ENCODE measurements around the gene EFCAB13. TPM values are rescaled to one million over a fixed set of nuclear protein-coding genes. Genes with fewer than 3 reads are reported as not detected.

EFCAB13 gene
- total RNA-seq, 2 donors from 2014 or later, result 4.3 to 8.9 TPM

- no peaks in the 10 kb centered on the region for H3K36me3 ChIP-seq (ENCODE audit: control insufficient read depth, insufficient read depth, low read length)
These were observed 21.9 kb upstream of the EFCAB13 start for GRCh38 chr17:47301831-47302230.

DNA sequence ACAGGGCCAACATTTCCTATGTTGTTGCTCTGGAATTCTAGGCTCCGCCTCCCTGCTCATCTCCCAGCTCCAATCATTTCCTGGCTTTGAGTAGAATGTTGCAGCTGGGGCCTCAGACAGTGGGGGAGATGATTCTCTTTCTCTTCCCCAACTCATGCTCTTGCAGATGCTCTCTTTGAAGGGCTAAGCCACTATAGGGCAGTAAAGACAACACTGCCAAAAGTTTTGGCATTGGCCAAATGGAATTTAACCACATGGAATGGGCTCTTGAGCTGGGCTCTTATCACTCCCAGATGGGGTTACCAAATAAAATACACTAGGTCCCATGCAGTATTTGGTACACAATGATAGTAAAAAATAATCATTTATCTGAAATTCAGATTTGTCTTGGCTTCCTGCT, 19.6 kb upstream of the EFCAB13 start:
- TF ChIP-seq, protein P1, sequence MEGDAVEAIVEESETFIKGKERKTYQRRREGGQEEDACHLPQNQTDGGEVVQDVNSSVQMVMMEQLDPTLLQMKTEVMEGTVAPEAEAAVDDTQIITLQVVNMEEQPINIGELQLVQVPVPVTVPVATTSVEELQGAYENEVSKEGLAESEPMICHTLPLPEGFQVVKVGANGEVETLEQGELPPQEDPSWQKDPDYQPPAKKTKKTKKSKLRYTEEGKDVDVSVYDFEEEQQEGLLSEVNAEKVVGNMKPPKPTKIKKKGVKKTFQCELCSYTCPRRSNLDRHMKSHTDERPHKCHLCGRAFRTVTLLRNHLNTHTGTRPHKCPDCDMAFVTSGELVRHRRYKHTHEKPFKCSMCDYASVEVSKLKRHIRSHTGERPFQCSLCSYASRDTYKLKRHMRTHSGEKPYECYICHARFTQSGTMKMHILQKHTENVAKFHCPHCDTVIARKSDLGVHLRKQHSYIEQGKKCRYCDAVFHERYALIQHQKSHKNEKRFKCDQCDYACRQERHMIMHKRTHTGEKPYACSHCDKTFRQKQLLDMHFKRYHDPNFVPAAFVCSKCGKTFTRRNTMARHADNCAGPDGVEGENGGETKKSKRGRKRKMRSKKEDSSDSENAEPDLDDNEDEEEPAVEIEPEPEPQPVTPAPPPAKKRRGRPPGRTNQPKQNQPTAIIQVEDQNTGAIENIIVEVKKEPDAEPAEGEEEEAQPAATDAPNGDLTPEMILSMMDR (conservative IDR thresholded peaks at IDR 0.05), result no peak
- DNase-seq, result peak; percentile 50
- Mint-ChIP-seq H3K4me1 (peaks cover 10% of the 10 kb centered on the region), H3K4me3 (no peak overlapping the region), H3K9me3 (peaks cover 19% of the 10 kb centered on the region), H3K27ac (no peak overlapping the region), H3K36me3 (ENCODE audit: low read depth) (peaks cover 4% of the 10 kb centered on the region), H3K27me3 (ENCODE audit: insufficient read depth) (peaks cover 8% of the 10 kb centered on the region)
- Histone ChIP-seq H3K9ac (ENCODE audit: extremely low read depth, low read length, poor library complexity, severe bottlenecking) (no peak overlapping the region), H3K27me3 (ENCODE audit: control insufficient read depth, insufficient read depth, low read length, poor library complexity, severe bottlenecking) (no peaks in the 10 kb centered on the region), H3K9me3 (ENCODE audit: control insufficient read depth, low read length) (peaks cover 9% of the 10 kb centered on the region), H3K4me3 (ENCODE audit: low read length) (no peak overlapping the region), H3K36me3 (ENCODE audit: control insufficient read depth, insufficient read depth, low read length) (no peaks in the 10 kb centered on the region), H3K27ac (ENCODE audit: low read depth, low read length) (no peak overlapping the region), H3K4me1 (ENCODE audit: control insufficient read depth, insufficient read depth, low read length) (peaks cover 5% of the 10 kb centered on the region)
- WGBS, 2 experiments (ENCODE audit: insufficient coverage in 1 of 2, insufficient read length in 1 of 2), result 90% methylated on average over 1 of the region's 1 CpG; no CpG with 5 or more reads in 1 of the 2 experiments

More at GRCh38 chr17:47301831-47302230, 21.9 kb upstream of the EFCAB13 start:
- TF ChIP-seq, protein P1 (conservative IDR thresholded peaks at IDR 0.05), result no peak
- H3K27ac Mint-ChIP-seq, result no peak overlapping the region
- peaks cover 19% of the 10 kb centered on the region for H3K9me3 Mint-ChIP-seq
- no peak for DNase-seq
- Histone ChIP-seq H3K4me3 (ENCODE audit: low read length) (no peak overlapping the region), H3K27me3 (ENCODE audit: control insufficient read depth, insufficient read depth, low read length, poor library complexity, severe bottlenecking) (no peaks in the 10 kb centered on the region), H3K4me1 (ENCODE audit: control insufficient read depth, insufficient read depth, low read length) (peaks cover 5% of the 10 kb centered on the region), H3K9me3 (ENCODE audit: control insufficient read depth, low read length) (peaks cover 9% of the 10 kb centered on the region), H3K9ac (ENCODE audit: extremely low read depth, low read length, poor library complexity, severe bottlenecking) (no peak overlapping the region), H3K27ac (ENCODE audit: low read depth, low read length) (no peak overlapping the region)
- no peak overlapping the region for H3K4me3 Mint-ChIP-seq
- peaks cover 4% of the 10 kb centered on the region for H3K36me3 Mint-ChIP-seq (ENCODE audit: low read depth)
- H3K27me3 Mint-ChIP-seq (ENCODE audit: insufficient read depth), result peaks cover 8% of the 10 kb centered on the region
- 87 to 95% methylated on average over 2 of the region's 2 CpGs for WGBS, 2 experiments (ENCODE audit: insufficient coverage in 1 of 2, insufficient read length in 1 of 2)
- H3K4me1 Mint-ChIP-seq, result peaks cover 10% of the 10 kb centered on the region

GRCh38 chr17:47305302-47305923, 18.3 kb upstream of the EFCAB13 start:
- TF ChIP-seq, protein P1 (conservative IDR thresholded peaks at IDR 0.05), result no peak
- Mint-ChIP-seq H3K4me3 (no peak overlapping the region), H3K4me1 (peaks cover 19% of the 10 kb centered on the region), H3K27me3 (ENCODE audit: insufficient read depth) (peaks cover 5% of the 10 kb centered on the region), H3K27ac (peak overlapping the region; percentile 60), H3K36me3 (ENCODE audit: low read depth) (peaks cover 4% of the 10 kb centered on the region), H3K9me3 (peaks cover 19% of the 10 kb centered on the region)
- Histone ChIP-seq H3K4me3 (ENCODE audit: low read length) (no peak overlapping the region), H3K36me3 (ENCODE audit: control insufficient read depth, insufficient read depth, low read length) (no peaks in the 10 kb centered on the region), H3K4me1 (ENCODE audit: control insufficient read depth, insufficient read depth, low read length) (peaks cover 5% of the 10 kb centered on the region), H3K27me3 (ENCODE audit: control insufficient read depth, insufficient read depth, low read length, poor library complexity, severe bottlenecking) (no peaks in the 10 kb centered on the region), H3K9ac (ENCODE audit: extremely low read depth, low read length, poor library complexity, severe bottlenecking) (no peak overlapping the region), H3K9me3 (ENCODE audit: control insufficient read depth, low read length) (peaks cover 9% of the 10 kb centered on the region), H3K27ac (ENCODE audit: low read depth, low read length) (no peak overlapping the region)
- DNase-seq, result peak; percentile 59
- WGBS, 2 experiments (ENCODE audit: insufficient coverage in 1 of 2, insufficient read length in 1 of 2), result 68% methylated on average over 3 of the region's 4 CpGs; no CpG with 5 or more reads in 1 of the 2 experiments
